IPS-11a (cell line): Measurements from ENCODE around the gene RPL23.

Source experiments
- H3K4me3 ChIP-seq: one replicate; pipeline ENCODE4 v1.5.1; 2013; ENCODE audit warnings: low read depth, low read length, control low read depth

RPL23 gene

GRCh38 chr17:38799501-38800236, 53.9 kb downstream of the RPL23 start, which contains the start of gene PIP4K2B:
Gene PIP4K2B, minus strand, starts transcription at chr17:38799556. Its CDS starts 132 bp downstream, at chr17:38799424.
- H3K4me3 ChIP-seq: peak within 1 kb of the TSS; percentile 78

GRCh38 chr17:38798614-38799500, 54.7 kb downstream of the RPL23 start:
- H3K4me3 ChIP-seq: peak overlapping the region; percentile 78
